Activated CD4-positive, alpha-beta T cell treated with anti-CD3 and anti-CD28 coated beads, Interleukin-2, Interleukin-6, amounts not matched to agents 100 ng/mL and 50 ng/mL, durations not matched to agents 16 hours and 8 hours (primary cell): ENCODE data around the gene CSNK1E.
"Not testable (repeated sequence)": the region's sequence is repeated elsewhere in the genome, so short reads cannot be mapped to it uniquely, and the experiment has no call there.

ENCODE experiments used
- DNase-seq: peaks from one replicate; pipeline ENCODE4 v3.0.0-alpha.2; 2020

CSNK1E gene

GRCh38 chr22:38317122-38317994 lies at the start of gene CSNK1E:
Gene CSNK1E, minus strand, starts transcription at chr22:38317433. Its CDS starts 3,276 bp downstream, at chr22:38314157.
- peak; percentile 76 for DNase-seq

- not testable (repeated sequence) for DNase-seq
Observed at GRCh38 chr22:38365829-38366228, 48.6 kb upstream of the CSNK1E start.

GRCh38 chr22:38365174-38365573 lies 47.9 kb upstream of the CSNK1E start:
- DNase-seq = not testable (repeated sequence)

GRCh38 chr22:38360560-38360959 lies 43.3 kb upstream of the CSNK1E start:
- DNase-seq = not testable (repeated sequence)

GRCh38 chr22:38359817-38360216 lies 42.6 kb upstream of the CSNK1E start:
- DNase-seq = not testable (repeated sequence)

GRCh38 chr22:38357971-38358370 lies 40.7 kb upstream of the CSNK1E start:
- not testable (repeated sequence) for DNase-seq

- DNase-seq = no peak
Observed at GRCh38 chr22:38355275-38355674, 38.0 kb upstream of the CSNK1E start.

- no peak for DNase-seq
Observed at GRCh38 chr22:38353701-38354100, 36.5 kb upstream of the CSNK1E start.

GRCh38 chr22:38353142-38353629 lies 36.0 kb upstream of the CSNK1E start:
- peak; percentile 79 for DNase-seq

- DNase-seq = no peak
Observed at GRCh38 chr22:38352436-38352835, 35.2 kb upstream of the CSNK1E start.

- DNase-seq = no peak
Observed at GRCh38 chr22:38350444-38351359, 33.5 kb upstream of the CSNK1E start.

- no peak for DNase-seq
Observed at GRCh38 chr22:38348751-38349496, 31.7 kb upstream of the CSNK1E start.

GRCh38 chr22:38347944-38348750 lies 30.9 kb upstream of the CSNK1E start:
- DNase-seq = no peak

- no peak for DNase-seq
Observed at GRCh38 chr22:38347181-38347943, 30.1 kb upstream of the CSNK1E start.

- no peak for DNase-seq
Observed at GRCh38 chr22:38346506-38346905, 29.3 kb upstream of the CSNK1E start.

GRCh38 chr22:38345782-38346181 lies 28.5 kb upstream of the CSNK1E start:
- no peak for DNase-seq

GRCh38 chr22:38339893-38340292 lies 22.7 kb upstream of the CSNK1E start:
- DNase-seq = not testable (repeated sequence)

GRCh38 chr22:38338772-38339379 lies 21.6 kb upstream of the CSNK1E start:
- no peak for DNase-seq

GRCh38 chr22:38336699-38337098 lies 19.5 kb upstream of the CSNK1E start:
- DNase-seq = no peak

- no peak for DNase-seq
Observed at GRCh38 chr22:38335077-38335476, 17.8 kb upstream of the CSNK1E start.
